ENCODE measurements around the gene CHCHD10.
A peak's percentile ranks its signal among the peaks of the same experiment; 100 is the strongest.
"Not testable (repeated sequence)": the region's sequence is repeated elsewhere in the genome, so short reads cannot be mapped to it uniquely, and the experiment has no call there.

The CHCHD10 gene

DNA sequence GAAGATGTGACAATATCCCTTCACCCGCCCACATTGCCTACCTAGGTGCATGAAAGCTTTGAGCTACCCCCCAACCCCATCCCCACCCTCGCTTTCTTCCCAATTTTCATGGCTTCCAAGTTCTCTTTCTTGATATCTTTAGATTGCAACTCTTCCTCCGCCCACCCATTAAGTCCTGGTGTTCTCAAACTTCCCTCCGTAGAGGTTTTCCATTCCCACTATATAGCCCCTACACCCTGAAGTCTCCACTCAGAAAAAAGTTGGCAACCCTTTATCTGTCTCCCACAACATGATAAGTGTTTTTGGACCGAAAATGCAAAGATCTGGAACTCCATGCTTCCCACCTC is 17.4 kb downstream of the CHCHD10 start:
- no peak for DNase-seq (ENCODE audit: low read depth)

DNA sequence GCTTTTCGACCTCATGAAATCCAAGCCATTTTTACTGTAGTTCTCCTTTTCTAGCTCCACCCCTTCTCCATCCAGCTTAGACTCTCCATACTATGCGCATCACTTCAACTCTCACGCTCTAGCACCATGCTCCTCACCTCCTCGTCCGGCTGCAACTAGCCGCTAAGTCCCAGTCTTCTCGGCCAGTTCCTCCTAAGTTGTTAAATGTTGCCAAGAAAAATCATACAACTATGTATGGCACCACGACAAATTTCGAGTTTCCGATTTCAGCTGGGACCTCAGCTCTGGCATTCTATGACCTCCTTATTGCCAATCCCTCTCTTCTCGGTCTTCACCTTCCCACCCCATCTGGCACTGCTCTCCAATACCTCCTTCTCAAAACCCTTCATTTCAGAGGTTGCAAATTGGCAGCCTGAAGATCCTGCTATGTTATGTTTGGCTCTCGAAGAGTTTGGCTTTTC is 17.9 kb downstream of the CHCHD10 start:
- DNase-seq (ENCODE audit: low read depth): no peak

DNA sequence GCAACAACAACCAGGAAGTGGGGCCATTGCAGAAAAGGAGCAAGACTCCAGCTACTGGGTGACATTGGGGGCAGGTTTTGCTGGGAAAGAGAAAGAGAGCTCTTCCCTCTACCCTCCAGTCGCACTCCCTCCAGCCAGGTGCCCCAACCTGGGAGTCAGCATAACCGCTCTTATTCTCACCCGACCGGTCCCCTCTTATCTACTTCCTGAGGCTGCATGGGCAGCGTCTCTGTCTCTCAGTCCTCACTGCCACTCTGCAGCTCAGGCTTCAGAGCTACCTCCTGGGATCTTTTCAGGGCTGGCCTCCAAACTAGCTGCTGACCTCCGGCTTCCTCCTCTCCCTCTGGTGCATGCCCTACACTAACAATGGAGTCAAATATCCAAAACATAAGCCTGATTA is 22.0 kb downstream of the CHCHD10 start:
- DNase-seq (ENCODE audit: low read depth): no peak

DNA sequence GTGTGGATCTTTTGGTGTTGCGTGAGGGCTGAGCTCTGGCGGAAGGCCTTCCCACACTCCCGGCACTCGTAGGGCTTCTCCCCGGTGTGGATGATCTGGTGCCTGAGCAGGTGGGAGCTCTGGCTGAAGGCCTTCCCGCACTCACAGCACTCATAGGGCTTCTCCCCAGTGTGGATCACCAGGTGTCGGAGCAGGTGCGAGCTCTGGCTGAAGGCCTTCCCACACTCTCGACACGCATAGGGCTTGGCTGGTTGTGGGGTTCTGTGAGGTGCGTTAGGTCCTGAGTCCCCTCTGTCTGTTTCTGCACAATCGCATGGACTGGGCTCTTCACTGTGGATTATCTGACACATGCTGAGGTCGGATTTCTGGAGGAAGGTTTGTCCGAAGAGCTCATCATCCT is 23.3 kb downstream of the CHCHD10 start:
- no peak for DNase-seq (ENCODE audit: low read depth)

DNA sequence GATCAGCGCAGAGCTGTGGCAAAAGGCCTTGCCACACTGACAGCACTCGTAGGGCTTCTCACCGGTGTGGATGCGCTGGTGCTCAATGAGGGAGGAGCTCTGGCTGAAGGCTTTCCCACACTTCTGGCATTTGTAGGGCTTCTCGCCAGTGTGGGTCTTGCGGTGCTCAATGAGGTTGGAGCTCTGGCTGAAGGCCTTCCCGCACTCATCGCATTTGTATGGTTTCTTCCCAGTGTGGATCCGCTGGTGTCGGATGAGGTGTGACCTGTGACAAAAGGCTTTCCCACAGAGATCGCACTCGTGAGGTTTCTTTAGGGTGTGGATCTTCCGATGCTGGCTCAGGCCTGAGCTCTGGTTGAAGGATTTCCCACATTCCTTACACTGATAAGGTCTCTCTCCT is 23.8 kb downstream of the CHCHD10 start:
- DNase-seq (ENCODE audit: low read depth): no peak

DNA sequence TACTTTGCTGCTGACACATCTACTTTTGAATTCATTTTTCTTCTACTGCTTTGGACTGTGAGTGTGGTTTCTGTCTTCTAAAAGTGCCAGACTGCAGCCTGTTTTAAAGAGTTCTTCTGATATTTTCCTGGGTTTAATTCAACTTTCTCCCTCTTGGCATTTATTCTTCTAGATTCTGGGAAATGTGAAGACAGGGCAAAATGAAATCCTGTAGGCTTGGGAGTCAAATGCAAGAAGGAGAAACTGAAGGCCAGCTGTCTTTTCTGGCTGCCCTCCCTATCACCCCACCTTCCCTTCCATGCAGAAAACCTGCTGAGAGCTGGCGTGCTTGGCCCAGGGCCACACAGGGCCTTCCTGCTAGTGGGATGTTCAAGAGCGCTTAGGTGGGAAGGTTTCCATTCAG is 24.5 kb downstream of the CHCHD10 start:
- no peak for DNase-seq (ENCODE audit: low read depth)

DNA sequence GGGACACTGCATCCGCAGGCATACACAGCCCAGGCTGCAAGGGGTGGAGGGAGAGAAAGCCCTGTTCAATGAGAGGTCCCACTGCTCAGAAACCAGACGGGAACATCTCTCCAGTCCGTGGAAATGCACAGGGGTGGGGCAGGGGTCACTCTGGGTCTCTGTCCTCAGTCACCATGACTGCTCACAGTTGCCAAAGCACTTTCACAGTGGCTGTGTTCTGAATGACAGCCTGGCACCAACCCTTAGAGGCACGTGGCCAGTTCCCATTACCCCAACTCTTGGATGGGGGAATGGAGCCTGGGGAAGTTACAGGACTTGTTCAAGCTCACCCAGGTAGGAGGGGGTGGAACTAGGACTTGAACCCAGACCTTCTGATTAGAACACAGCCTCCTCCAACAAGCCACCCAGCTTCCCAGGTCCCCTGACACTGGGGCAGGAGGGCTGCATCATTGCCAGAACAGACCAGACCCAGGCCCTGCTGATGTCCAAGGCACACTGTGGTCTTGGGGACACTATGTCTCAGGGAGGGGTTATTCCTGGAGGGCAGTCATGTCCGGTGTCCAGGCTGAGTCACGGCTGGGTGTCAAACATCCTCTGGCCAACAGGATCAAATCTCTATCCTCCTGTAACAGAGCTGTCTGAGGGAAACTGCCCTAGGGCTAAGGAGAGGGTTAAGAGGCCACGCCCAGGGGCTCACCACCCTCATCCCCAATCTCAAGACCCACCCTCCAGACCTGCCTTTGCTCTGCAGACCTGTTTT is 25.1 kb downstream of the CHCHD10 start:
- DNase-seq (ENCODE audit: low read depth): no peak

DNA sequence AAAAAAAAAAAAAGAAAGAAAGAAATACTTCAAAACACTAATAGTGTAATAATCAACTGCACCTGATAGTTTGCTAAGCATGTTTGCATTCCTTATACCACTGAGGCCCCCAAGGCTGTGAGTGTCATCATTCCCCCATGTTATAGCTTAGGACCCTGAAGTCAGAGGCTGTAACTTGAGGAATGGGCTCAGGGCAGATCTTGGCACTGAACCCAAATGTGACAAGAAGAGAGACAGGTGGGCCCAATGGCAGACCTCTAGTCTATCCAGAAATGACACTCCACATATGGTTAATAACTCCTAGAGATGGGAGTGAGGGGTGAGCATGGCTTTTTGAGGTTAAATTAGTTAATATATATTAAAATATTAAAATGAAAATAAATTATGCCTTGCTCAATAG is 30.1 kb downstream of the CHCHD10 start:
- no peak for DNase-seq (ENCODE audit: low read depth)

DNA sequence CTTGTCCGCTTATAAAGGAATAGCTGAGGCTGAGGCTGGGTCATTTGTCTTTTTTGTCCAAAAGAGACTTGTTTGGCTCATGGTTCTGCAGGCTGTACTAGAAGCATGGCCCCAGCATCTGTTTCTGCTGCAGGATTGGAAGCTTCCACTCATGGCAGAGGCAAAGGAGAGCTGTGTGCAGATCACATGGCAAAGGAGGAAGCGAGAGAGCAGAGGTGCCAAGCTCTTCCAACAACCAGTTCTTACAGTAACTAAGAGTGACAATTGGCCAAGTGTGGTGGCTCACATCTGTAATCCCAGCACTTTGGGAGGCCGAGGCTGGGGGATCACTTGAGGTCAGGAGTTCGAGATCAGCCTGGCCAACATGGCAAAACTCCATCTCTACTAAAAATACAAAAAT is 39.7 kb downstream of the CHCHD10 start:
- not testable (repeated sequence) for DNase-seq (ENCODE audit: low read depth)

DNA sequence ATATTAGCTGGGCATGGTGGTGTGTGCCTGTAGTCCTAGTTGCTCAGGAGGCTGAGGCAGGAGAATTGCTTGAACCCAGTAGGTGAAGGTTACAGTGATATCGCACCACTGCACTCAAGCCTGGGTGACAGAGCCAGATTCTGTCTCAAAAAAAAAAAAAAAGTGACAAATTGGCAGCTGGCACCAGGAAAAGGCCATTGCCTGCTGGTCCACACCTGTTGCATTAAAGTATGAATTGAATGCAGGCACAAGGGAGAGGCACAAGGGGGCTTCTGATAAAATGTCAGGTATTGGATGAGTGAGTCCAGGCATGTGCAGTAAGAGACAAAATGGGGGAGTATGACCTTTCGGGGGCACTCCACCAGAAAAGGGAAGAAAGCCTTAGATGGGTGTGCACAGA is 45.0 kb downstream of the CHCHD10 start:
- no peak for DNase-seq (ENCODE audit: low read depth)

DNA sequence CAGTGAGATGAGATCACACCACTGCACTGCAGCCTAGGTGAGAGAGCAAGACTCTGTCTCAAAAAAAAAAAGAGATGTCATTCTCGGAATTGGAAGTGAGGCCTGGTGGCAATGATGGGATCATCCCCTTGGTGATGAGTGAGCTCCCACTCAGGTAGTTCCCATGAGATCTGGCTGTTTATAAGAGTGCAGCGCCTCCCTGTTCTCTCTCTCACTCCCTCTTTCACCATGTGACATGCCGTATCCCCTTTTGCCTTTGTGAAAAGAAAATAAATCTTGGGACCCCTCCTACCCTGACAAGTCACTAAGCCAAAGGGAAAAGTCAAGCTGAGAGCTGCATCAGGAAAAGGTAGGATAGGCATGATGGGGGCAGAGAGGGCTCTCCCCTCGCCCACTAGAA is 45.6 kb downstream of the CHCHD10 start:
- no peak for DNase-seq (ENCODE audit: low read depth)

DNA sequence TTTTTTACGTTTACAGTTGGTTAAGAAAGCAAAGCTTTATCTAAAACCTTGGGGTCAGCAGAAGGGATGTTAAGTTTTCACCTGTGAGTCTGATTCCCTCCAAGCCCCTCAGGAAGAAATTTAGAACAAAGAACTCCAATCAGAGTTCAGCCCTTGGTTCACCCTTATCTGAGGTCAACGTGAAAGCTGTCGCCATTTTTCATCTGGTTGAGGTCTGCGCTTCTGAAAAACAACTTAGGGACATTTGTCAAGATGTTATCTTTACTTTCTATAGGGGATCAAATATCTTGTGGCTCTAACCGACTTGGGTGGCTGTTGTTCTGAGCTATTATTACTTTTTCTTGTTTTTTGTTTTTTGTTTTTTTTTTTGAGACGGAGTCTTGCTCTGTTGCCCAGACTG is 46.9 kb downstream of the CHCHD10 start:
- no peak for DNase-seq (ENCODE audit: low read depth)

DNA sequence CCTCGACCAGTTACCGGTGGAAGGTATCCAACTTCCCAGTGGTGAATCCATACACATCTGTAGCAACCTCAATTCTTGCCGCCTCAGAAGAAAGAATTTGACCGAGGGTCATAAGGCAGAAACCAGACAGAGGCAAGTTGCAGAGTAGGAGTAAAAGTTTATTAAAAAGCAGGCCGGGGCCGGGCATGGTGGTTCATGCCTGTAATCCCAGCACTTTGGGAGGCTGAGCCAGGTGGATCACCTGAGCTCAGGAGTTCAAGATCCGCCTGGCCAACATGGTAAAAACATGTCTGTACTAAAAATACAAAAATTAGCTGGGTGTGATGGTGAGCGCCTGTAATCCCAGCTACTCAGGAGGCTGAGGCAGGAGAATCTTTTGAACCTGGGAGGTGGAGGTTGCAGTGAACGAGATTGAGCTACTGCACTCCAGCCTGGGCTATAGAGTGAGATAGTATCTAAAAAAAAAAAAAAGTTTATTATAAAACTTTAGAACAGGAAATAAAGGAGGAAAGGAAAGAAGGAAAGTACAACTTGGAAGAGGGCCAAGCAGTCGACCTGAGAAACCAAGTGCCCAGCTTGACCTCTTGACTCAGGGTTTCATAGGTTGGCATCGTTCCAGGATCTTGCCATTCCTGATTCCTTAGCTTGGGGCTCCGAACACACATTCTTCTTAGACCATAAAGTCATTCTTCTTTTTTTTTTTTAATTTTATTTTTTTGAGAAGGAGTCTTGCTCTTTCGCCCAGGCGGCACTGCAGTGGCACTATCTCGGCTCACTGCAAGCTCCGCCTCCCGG is 49.2 kb downstream of the CHCHD10 start:
- DNase-seq (ENCODE audit: low read depth): no peak

DNA sequence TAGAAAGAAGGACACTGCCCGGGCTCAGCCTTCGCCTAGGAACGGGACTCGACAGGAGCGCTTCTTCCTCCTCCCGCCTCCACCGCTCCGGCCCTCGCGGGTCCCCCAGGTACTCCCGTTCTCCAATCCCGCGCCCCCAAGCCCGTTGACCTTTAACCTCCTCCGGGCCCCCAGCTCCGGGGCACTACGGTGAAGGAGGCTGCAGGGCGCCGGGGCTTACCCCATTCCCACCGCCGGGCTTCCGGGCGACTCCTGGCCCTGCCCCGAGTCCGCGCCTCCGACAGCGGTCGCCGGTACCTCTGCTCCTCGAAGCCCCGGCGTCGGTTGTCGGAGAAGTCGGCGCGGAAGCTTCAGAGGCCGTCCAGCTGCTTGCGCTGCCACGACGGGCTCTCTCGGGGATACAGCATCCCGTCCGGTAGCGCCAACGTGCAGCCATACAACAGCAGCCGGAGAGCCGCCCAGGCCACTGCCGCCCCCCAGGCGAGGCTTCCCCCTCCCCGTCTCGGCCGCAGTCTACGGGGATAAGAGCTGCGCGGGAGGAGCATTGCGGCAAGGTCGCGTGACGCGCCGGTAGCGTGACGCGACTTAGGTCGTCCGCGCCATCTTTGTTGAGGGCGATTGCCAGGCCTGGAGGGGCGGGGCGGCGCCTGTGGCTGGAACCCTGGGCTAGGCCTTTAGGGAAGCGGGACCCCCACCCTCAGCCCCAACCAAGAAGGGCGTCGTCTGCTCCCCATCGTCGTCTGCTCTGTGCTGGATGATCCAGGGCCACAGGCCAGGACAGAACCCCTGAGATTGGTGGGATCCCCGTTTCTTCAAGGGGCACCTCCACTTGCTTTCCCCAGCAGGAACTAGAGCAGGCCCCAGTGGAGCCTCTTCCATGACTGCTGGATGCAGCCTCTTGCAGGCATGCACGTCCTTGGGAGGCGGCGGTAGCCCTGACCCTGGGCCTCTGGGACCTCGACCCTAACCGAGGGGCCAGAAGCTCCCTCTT is 50.7 kb downstream of the CHCHD10 start:
- DNase-seq (ENCODE audit: low read depth): peak; percentile 67
